ENCODE measurements around the gene HYCC2. TPM values are rescaled to one million over a fixed set of nuclear protein-coding genes. Genes with fewer than 3 reads are reported as not detected.

HYCC2 gene
- total RNA-seq, 4 donors from 2014 or later: 2.3 to 12.5 (median 3.5) TPM

- H3K4me3 ChIP-seq: no peak overlapping the region
- no peak for TF ChIP-seq POLR2A (IDR thresholded peaks at IDR 0.05)
- in situ Hi-C loops (cut with MboI; ENCODE audit: low sequenced_read_pairs in 4 of 4): no loop called here
- no peak overlapping the region for H3K27ac ChIP-seq
- DNase-seq (no peak), ATAC-seq (no peak)
- intact Hi-C loops (cut with DNase I; ENCODE audit: low total_unique reads): no loop called here
- H3K27me3 ChIP-seq: no peaks in the 10 kb centered on the region
- H3K36me3 ChIP-seq: peaks cover 0 to 19% of the 10 kb centered on the region in 2 donors
- H3K4me1 ChIP-seq: no peaks in the 10 kb centered on the region
- H3K9me3 ChIP-seq: no peaks in the 10 kb centered on the region
Measured at GRCh38 chr2:201024518-201024917, 47.0 kb downstream of the HYCC2 start.

DNA sequence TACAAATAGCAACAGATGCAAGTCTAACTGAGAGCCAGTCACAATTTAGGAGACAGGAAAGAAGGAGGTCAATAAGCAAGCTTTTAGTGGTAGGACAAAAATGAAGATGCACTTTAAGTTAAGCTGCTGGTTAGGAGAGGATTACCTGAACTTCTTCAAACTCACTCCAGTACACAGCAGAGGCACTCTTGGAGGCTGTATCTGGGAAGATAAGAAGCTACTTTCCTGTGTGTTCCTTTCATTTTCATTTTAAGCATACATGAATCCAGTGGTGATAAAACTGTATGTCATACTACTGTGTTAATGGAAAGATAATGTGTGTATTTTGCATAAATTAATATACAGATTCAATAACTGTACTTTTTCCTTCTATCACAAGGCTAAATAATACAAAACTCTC is 49.6 kb downstream of the HYCC2 start:
- H3K4me3 ChIP-seq: no peak overlapping the region
- H3K27ac ChIP-seq: no peak overlapping the region
- DNase-seq (no peak), ATAC-seq (no peak)
- no peaks in the 10 kb centered on the region for H3K9me3 ChIP-seq
- no peaks in the 10 kb centered on the region for H3K27me3 ChIP-seq
- H3K36me3 ChIP-seq: peaks cover 0 to 19% of the 10 kb centered on the region in 2 donors
- intact Hi-C loops (cut with DNase I; ENCODE audit: low total_unique reads): no loop called here
- H3K4me1 ChIP-seq: no peaks in the 10 kb centered on the region
- in situ Hi-C loops (cut with MboI; ENCODE audit: low sequenced_read_pairs in 4 of 4): no loop called here
- TF ChIP-seq, protein P1, sequence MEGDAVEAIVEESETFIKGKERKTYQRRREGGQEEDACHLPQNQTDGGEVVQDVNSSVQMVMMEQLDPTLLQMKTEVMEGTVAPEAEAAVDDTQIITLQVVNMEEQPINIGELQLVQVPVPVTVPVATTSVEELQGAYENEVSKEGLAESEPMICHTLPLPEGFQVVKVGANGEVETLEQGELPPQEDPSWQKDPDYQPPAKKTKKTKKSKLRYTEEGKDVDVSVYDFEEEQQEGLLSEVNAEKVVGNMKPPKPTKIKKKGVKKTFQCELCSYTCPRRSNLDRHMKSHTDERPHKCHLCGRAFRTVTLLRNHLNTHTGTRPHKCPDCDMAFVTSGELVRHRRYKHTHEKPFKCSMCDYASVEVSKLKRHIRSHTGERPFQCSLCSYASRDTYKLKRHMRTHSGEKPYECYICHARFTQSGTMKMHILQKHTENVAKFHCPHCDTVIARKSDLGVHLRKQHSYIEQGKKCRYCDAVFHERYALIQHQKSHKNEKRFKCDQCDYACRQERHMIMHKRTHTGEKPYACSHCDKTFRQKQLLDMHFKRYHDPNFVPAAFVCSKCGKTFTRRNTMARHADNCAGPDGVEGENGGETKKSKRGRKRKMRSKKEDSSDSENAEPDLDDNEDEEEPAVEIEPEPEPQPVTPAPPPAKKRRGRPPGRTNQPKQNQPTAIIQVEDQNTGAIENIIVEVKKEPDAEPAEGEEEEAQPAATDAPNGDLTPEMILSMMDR (IDR thresholded peaks at IDR 0.05 in 4 of 5, conservative IDR thresholded peaks at IDR 0.05 in 1 of 5): no peak
- no peak for TF ChIP-seq POLR2A (IDR thresholded peaks at IDR 0.05)

Other genes starting within 250 kb of the HYCC2 start
- 100 to 1,000 TPM in 2 of 4 donors, 10 to 100 TPM in 2; 61.6 to 104 (median 85.3) TPM for gene CLK1, start 207.0 kb downstream of the HYCC2 start, total RNA-seq
- gene PPIL3, start 182.6 kb downstream of the HYCC2 start, total RNA-seq: 10 to 100 TPM in 3 of 4 donors, 1 to 10 TPM in 1; 8.4 to 29.2 (median 14.3) TPM
- 10 to 100 TPM; 17.0 to 28.7 (median 22.4) TPM for gene NIF3L1, start 182.3 kb downstream of the HYCC2 start, total RNA-seq
- gene ORC2, start 108.0 kb downstream of the HYCC2 start, total RNA-seq: 10 to 100 TPM in 1 of 4 donors, 1 to 10 TPM in 3; 4.7 to 16.1 (median 6.8) TPM
- 100 to 1,000 TPM; 107 to 146 (median 135) TPM for gene NDUFB3, start 330 bp upstream of the HYCC2 start, total RNA-seq
- gene CFLAR, start 44.5 kb upstream of the HYCC2 start, total RNA-seq: 100 to 1,000 TPM; 298 to 491 (median 352) TPM
- gene CASP10, start 111.5 kb upstream of the HYCC2 start, total RNA-seq: 1 to 10 TPM; 2.4 to 7.3 (median 3.6) TPM
- 1 to 10 TPM; 2.3 to 3.5 (median 2.9) TPM for gene CASP8, start 188.9 kb upstream of the HYCC2 start, total RNA-seq